PC-3 (cell line): ENCODE results near the gene ADGRE1.

Experiments used
- EZH2 ChIP-seq: fragments of 300-600 bp; sonication (generic); IDR thresholded peaks from one replicate; pipeline ENCODE4 v1.6.1; 2017; ENCODE audit warnings: antibody characterized with exemption, mild to moderate bottlenecking, low read length; ENCODE audit not compliant: unreplicated experiment
- EZH2phosphoT487 ChIP-seq: fragments of 300-600 bp; sonication (generic); IDR thresholded peaks from 2 replicates; pipeline ENCODE4 v1.6.1; 2018; ENCODE audit warnings: mild to moderate bottlenecking, antibody characterized with exemption, low read length, borderline replicate concordance
- TF ChIP-seq, protein P1 (sequence below): fragments of 300-600 bp; sonication (generic); conservative IDR thresholded peaks from 2 replicates; pipeline ENCODE4 v1.5.1; 2017; ENCODE audit warnings: antibody characterized with exemption, low read depth, mild to moderate bottlenecking, low read length

DNA sequence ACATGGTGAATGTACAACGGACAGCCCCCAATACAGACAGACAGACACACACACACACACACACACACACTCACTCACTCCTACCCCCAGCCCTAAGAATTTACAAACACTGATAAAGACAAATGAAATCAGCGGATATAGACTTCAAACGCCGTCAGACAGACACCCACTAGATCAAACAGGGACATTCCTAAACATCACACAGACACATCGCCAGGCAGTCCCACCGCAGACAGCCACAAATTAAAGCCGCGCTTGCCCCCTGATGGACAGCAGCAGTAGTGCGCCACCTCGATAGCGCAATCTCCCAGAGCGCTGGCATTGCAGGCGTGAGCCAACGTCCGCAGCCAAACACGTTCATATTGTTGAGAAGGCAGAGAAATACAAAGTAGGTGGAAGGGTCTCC is 24.7 kb upstream of the ADGRE1 start:
- TF ChIP-seq, protein P1, sequence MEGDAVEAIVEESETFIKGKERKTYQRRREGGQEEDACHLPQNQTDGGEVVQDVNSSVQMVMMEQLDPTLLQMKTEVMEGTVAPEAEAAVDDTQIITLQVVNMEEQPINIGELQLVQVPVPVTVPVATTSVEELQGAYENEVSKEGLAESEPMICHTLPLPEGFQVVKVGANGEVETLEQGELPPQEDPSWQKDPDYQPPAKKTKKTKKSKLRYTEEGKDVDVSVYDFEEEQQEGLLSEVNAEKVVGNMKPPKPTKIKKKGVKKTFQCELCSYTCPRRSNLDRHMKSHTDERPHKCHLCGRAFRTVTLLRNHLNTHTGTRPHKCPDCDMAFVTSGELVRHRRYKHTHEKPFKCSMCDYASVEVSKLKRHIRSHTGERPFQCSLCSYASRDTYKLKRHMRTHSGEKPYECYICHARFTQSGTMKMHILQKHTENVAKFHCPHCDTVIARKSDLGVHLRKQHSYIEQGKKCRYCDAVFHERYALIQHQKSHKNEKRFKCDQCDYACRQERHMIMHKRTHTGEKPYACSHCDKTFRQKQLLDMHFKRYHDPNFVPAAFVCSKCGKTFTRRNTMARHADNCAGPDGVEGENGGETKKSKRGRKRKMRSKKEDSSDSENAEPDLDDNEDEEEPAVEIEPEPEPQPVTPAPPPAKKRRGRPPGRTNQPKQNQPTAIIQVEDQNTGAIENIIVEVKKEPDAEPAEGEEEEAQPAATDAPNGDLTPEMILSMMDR: peak; percentile 98
- TF ChIP-seq EZH2phosphoT487 (no peak), EZH2 (no peak)
